ENCODE measurements around the gene GRB14. TPM values are rescaled to one million over a fixed set of nuclear protein-coding genes. Genes with fewer than 3 reads are reported as not detected.
"Not testable (repeated sequence)": the region's sequence is repeated elsewhere in the genome, so short reads cannot be mapped to it uniquely, and the experiment has no call there.

GRB14 gene
- 15.9 and 20.0 TPM in 2 replicates for total RNA-seq (2014; rRNA removed; shearing (Covaris generic))

GRCh38 chr2:164620873-164621763 lies at the start of gene GRB14:
Gene GRB14 (minus strand): TSS chr2:164621482. CDS start chr2:164621309, 173 bp downstream.
- DNase-seq (ENCODE audit: low spot score): peak; percentile 85

- DNase-seq (ENCODE audit: low spot score): no peak
Measured at GRCh38 chr2:164669291-164669690, 48.0 kb upstream of the GRB14 start.

DNA sequence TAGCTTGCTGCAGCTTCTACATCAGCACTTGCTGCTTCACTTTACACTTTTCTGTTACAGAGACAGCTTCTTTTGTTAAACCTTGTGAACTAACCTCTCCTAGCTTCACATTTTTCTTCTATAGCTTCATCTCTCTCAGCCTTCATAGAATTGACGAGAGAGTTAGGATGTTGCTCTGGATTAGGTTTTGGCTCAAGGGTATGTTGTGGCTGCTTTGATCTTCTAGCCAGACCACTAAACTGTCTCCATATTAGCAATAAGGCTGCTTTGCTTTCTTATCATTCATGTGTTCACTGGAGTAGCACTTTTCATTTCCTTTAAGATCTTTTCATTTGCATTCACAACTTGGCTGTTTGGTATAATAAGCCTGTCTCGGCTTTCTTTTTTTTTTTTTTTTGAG lies 46.3 kb upstream of the GRB14 start:
- DNase-seq (ENCODE audit: low spot score): no peak

GRCh38 chr2:164664070-164664469 lies 42.8 kb upstream of the GRB14 start:
- no peak for DNase-seq (ENCODE audit: low spot score)

DNA sequence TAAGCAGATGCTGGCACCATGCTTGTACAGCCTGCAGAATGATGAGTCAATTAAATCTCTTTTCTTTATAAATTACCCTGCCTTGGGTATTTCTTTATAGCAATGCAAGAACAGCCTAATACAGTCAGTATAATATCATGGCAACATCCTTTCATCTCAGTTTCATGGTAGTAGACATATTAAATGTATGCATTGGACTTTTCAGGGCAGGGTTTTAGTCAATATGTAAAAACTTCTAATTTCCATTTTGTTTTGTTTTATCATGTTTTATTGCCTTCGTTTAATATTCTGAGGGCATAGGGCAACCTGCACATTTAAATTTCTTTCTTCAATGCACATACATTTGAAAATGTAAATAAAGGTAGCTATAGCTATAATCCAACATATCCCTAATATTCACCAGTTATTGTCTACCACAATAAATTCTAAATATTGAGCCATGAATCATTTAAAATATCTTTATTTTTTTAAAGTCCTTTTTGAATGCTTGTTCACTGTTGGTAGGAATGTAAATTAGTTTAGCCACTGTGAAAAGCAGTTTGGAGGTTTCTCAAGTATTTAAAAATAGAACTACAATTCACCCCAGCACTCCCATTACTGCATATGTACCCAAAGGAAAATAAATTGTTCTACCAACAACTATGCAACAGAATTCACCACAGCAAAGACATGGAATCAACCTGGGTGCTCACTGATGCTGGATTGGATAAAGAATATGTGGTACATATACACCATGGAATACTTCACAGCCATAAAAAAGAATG lies 41.8 kb upstream of the GRB14 start:
- no peak for DNase-seq (ENCODE audit: low spot score)

GRCh38 chr2:164662066-164662465 lies 40.8 kb upstream of the GRB14 start:
- DNase-seq (ENCODE audit: low spot score): no peak

- peak; percentile 10 for DNase-seq (ENCODE audit: low spot score)
Measured at GRCh38 chr2:164661349-164661748, 40.1 kb upstream of the GRB14 start.

- DNase-seq (ENCODE audit: low spot score): no peak
Measured at GRCh38 chr2:164657129-164657528, 35.8 kb upstream of the GRB14 start.

DNA sequence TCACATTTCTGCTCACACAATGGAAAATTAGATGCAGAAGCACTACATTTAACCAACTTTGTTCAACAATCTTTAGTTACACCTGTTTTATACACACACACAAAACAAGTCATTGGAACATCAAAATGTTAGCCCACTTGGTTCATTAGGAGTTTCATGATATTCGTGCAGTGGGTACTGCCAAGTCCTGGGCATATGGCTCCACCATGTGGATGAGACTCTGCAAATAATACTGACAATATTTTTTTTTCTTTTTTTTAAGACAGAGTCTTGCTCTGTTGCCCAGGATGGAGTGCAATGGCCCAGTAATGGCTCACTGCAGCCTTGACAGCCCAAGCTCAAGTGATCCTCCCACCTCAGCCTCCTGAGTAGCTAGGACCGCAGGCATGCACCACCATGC lies 34.5 kb upstream of the GRB14 start:
- DNase-seq (ENCODE audit: low spot score): peak; percentile 16

DNA sequence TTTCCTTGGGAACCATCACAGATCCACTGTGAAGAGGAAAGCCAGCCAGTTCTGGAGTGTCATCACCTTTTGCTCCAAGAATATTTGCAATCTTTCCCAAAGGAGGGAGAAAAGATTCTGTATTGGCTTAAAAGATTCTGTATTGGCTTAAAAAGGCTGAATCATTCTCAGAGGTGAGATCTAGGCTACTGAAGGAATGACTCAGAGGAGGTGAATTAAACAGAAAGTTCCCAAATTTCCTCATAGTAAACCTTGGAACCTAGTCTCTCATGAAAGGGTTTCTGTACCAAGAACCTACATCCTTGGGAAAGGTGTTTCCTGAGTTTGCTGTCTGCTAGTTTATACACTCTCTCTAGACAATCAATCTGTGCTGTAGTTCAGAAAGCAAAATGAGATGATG lies 34.1 kb upstream of the GRB14 start:
- no peak for DNase-seq (ENCODE audit: low spot score)

- no peak for DNase-seq (ENCODE audit: low spot score)
Measured at GRCh38 chr2:164651361-164651760, 30.1 kb upstream of the GRB14 start.

- no peak for DNase-seq (ENCODE audit: low spot score)
Measured at GRCh38 chr2:164644036-164644700, 22.9 kb upstream of the GRB14 start.

DNA sequence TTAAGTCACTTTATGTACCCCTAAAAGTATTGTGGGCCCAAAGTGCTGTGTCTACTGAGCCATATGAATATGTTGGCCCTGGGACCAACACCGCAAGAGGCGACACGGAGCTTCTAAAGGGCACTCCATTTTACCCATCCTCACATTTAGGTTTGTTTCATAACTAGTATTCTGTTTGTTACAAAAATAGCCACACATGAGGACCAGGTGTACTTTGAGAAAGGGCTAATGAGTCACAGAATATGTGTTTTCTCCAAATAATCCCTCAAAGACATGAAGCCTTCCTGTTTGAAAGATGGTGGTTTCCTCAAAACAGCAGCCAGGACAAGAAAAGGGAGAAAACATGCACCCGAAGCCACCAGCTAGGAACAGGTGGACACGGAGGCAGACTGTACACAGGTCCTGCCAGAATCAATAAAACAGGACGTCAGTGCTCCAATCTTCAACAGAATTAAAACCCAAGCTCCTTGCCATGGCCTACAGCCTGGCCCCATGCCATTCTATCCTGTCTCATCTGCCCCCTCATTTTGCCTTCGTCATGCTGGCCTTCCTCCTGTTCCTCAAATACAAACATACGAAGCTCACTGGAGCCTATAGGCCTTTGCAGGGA lies 21.8 kb upstream of the GRB14 start:
- no peak for DNase-seq (ENCODE audit: low spot score)

- DNase-seq (ENCODE audit: low spot score): no peak
Measured at GRCh38 chr2:164642268-164642667, 21.0 kb upstream of the GRB14 start.

GRCh38 chr2:164628319-164628718 lies 7.0 kb upstream of the GRB14 start:
- not testable (repeated sequence) for DNase-seq (ENCODE audit: low spot score)

GRCh38 chr2:164625378-164625971 lies 4.2 kb upstream of the GRB14 start:
- no peak for DNase-seq (ENCODE audit: low spot score)

GRCh38 chr2:164624316-164624715 lies 3.0 kb upstream of the GRB14 start:
- no peak for DNase-seq (ENCODE audit: low spot score)

- no peak for DNase-seq (ENCODE audit: low spot score)
Measured at GRCh38 chr2:164622338-164623106, 1.2 kb upstream of the GRB14 start.

DNA sequence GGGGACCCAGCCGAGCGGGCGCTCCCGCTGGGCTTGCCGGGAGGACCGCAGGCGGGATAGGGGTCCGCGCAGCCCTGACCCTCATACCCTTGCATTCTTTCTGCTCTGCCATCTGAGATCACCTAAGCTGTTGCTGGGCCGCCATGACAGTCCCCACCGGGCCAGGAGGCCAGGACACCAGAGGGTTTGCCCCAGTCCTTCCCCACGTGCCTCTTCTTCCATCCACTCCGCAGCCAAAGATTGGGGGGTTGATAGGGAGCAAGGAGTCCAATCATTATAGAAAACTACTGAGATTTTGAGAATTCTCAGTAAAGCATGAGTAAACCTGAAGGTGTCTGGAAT lies 453 bp upstream of the GRB14 start:
- DNase-seq (ENCODE audit: low spot score): peak; percentile 51

- DNase-seq (ENCODE audit: low spot score): no peak
Measured at GRCh38 chr2:164620457-164620856, 825 bp downstream of the GRB14 start.

GRCh38 chr2:164617466-164617865 lies 3.8 kb downstream of the GRB14 start:
- DNase-seq (ENCODE audit: low spot score): no peak
